ENCODE results near the gene CTBP2. TPM values are rescaled to one million over a fixed set of nuclear protein-coding genes. Genes with fewer than 3 reads are reported as not detected.

The CTBP2 gene
- total RNA-seq, 1 donor from 2014 or later = 73.0 TPM

DNA sequence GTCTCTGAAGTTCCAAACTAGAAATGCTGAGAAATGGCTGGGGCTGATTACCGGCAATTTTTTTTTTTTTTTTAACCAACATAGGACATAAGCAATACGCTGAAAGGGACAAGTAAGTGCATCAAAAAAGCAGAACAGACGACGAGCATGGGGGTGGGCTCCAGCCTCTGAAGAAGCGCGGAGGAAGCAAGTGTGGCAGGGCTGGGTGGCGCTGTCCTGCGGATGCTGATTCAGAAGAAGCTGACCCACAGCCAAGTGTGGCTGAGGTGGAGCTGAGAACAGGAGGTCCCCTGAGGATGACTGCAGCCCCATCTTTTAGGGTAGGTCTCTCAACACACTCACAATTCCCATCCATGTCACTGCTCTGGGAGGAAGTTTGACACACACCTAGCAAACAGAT lies 65.6 kb downstream of the CTBP2 start:
- Histone ChIP-seq H3K27me3 (ENCODE audit: low read depth) (no peaks in the 10 kb centered on the region), H3K4me1 (peaks cover 41% of the 10 kb centered on the region), H3K4me3 (no peak overlapping the region), H3K36me3 (no peaks in the 10 kb centered on the region), H3K9me3 (no peaks in the 10 kb centered on the region), H3K27ac (no peak overlapping the region)
- DNase-seq (peak; percentile 43), ATAC-seq (no peak)
- intact Hi-C loops (cut with DNase I) = no loop called here
- TF ChIP-seq CTCF (IDR thresholded peaks at IDR 0.05) = no peak

DNA sequence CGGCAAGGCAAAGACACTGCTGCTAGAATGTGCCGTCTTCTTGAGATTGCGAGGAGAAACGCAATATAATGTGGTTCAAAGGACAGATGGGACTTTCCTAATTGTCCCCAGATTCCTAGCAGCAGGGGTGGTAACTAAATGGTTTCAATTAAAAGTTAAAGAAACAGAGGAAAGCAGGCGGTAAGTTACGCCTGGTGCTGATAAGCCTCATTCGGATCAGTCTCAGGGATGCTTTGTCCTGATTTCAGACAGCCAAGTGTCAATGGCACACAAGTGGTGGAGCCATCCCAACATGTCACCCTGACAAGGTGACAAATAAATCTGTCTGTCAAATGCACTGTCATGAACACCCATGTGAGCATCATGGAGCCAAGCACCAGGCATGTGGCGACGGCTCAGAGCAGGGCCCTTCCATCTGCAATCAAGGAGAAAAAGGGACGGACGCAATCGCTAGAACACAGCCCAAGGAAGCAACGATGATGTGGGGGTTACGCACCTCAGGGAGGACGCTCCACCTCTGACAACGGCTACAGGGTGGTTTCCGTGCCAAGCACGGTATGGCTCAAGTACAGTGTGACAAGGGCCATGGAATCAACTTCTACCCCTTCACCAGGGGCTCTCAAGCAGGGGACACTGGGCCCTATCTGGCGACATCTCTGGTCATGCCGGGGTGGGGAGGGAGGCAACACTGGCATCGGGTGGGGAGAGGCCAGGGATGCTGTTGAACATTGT lies 66.2 kb downstream of the CTBP2 start:
- H3K27me3 ChIP-seq (ENCODE audit: low read depth) = no peaks in the 10 kb centered on the region
- no peaks in the 10 kb centered on the region for H3K9me3 ChIP-seq
- H3K4me3 ChIP-seq = no peak overlapping the region
- peaks cover 47% of the 10 kb centered on the region for H3K4me1 ChIP-seq
- H3K36me3 ChIP-seq = no peaks in the 10 kb centered on the region
- H3K27ac ChIP-seq = peak overlapping the region; percentile 0
- intact Hi-C loops (cut with DNase I) = no loop called here
- ATAC-seq (no peak), DNase-seq (peak; percentile 32)
- TF ChIP-seq CTCF (IDR thresholded peaks at IDR 0.05) = no peak

GRCh38 chr10:125093199-125093973 lies 67.0 kb downstream of the CTBP2 start:
- ATAC-seq (peak; percentile 19 to 45), DNase-seq (peak; percentile 24)
- intact Hi-C loops (cut with DNase I) = no loop called here
- H3K9me3 ChIP-seq = no peaks in the 10 kb centered on the region
- peaks cover 1% of the 10 kb centered on the region for H3K36me3 ChIP-seq
- H3K4me3 ChIP-seq = no peak overlapping the region
- no peak for TF ChIP-seq CTCF (IDR thresholded peaks at IDR 0.05)
- peak overlapping the region; percentile 0 for H3K27ac ChIP-seq
- H3K4me1 ChIP-seq = peaks cover 50% of the 10 kb centered on the region
- no peaks in the 10 kb centered on the region for H3K27me3 ChIP-seq (ENCODE audit: low read depth)

DNA sequence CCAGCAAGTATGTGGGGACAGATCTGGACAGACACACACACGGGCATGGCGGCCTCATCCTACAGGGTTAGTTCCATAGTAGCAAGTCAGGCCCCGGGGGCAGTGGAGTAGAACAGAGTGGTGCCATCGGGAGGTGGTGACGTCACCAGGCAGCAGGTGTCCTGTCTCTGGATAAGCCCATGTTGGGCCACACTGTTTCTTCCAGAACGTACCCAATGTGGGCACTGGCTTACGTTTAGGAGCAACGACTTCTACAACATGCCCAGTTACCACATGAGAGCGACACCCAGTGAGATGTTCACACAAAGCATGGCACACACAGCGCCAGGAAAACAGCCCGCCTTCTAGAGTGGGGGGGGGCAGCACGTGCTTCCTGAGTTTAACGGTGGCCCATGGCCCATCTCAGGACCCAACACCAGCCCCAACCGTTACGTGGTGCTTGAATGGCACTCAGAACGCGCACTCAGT lies 67.8 kb downstream of the CTBP2 start:
- no peaks in the 10 kb centered on the region for H3K27me3 ChIP-seq (ENCODE audit: low read depth)
- DNase-seq (peak; percentile 35), ATAC-seq (no peak)
- no peak overlapping the region for H3K4me3 ChIP-seq
- TF ChIP-seq CTCF (IDR thresholded peaks at IDR 0.05) = no peak
- intact Hi-C loops (cut with DNase I) = no loop called here
- H3K36me3 ChIP-seq = peaks cover 9% of the 10 kb centered on the region
- peaks cover 50% of the 10 kb centered on the region for H3K4me1 ChIP-seq
- H3K27ac ChIP-seq = peak overlapping the region; percentile 0
- no peaks in the 10 kb centered on the region for H3K9me3 ChIP-seq

DNA sequence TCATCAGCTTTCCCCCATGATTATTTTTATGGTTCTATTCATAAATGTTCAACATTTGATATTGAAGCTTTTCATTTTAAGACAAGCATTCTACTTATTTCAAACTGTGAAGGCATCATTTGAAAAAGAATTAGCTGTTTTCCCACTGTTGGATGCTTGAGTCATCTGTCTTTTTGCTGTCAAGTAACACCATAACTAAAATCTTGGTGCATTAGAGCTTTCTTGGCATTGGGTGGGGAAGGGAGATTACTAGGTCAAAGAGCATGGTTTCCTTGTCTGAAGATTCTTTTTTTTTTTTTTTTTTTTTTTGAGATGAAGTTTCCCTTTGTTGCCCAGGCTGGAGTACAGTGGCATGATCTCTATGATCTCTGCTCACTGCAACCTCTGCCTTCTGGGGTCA lies 68.5 kb downstream of the CTBP2 start:
- intact Hi-C loops (cut with DNase I) = no loop called here
- H3K36me3 ChIP-seq = peaks cover 15% of the 10 kb centered on the region
- H3K27ac ChIP-seq = no peak overlapping the region
- no peaks in the 10 kb centered on the region for H3K27me3 ChIP-seq (ENCODE audit: low read depth)
- no peak overlapping the region for H3K4me3 ChIP-seq
- peaks cover 50% of the 10 kb centered on the region for H3K4me1 ChIP-seq
- no peak for ATAC-seq
- DNase-seq = no peak
- no peak for TF ChIP-seq CTCF (IDR thresholded peaks at IDR 0.05)
- no peaks in the 10 kb centered on the region for H3K9me3 ChIP-seq

Measured in lower lobe of right lung (tissue), 2 donors.